ENCODE data around the gene NLRP7.

DNA sequence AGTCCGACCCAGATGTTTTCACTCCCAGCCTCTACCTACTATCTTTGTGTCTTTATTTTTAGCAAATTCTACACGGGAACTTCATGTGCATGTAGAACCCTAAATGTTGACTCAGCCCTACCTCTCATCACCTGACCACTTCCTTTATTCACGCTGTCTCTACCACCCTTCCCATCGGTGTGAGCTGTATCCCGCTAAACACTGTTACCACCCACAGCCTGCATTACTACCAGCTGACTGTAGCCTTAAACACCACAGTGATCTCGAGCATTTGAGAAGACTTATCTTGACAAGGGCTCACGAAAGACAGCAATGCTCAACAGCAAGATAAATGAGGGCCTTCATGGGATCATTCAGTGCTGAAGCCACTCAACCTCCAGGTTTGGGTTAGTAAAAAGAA lies 26.2 kb downstream of the NLRP7 start:
- TF ChIP-seq, protein P1, sequence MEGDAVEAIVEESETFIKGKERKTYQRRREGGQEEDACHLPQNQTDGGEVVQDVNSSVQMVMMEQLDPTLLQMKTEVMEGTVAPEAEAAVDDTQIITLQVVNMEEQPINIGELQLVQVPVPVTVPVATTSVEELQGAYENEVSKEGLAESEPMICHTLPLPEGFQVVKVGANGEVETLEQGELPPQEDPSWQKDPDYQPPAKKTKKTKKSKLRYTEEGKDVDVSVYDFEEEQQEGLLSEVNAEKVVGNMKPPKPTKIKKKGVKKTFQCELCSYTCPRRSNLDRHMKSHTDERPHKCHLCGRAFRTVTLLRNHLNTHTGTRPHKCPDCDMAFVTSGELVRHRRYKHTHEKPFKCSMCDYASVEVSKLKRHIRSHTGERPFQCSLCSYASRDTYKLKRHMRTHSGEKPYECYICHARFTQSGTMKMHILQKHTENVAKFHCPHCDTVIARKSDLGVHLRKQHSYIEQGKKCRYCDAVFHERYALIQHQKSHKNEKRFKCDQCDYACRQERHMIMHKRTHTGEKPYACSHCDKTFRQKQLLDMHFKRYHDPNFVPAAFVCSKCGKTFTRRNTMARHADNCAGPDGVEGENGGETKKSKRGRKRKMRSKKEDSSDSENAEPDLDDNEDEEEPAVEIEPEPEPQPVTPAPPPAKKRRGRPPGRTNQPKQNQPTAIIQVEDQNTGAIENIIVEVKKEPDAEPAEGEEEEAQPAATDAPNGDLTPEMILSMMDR (IDR thresholded peaks at IDR 0.05; ENCODE audit: extremely low read depth in 1 of 2, insufficient read depth in 1 of 2, low read depth in 1 of 2, low read length in 2 of 2): no peak
- TF ChIP-seq EZH2 (IDR thresholded peaks at IDR 0.05; ENCODE audit: borderline replicate concordance, low read depth, low read length, severe bottlenecking): no peak
- no peak for TF ChIP-seq POLR2A (IDR thresholded peaks at IDR 0.05; ENCODE audit: low read depth, low read length)
- TF ChIP-seq JUN (IDR thresholded peaks at IDR 0.05; ENCODE audit: borderline replicate concordance, insufficient read depth, insufficient read length, low read depth): no peak
- no peak for TF ChIP-seq POLR2AphosphoS5 (IDR thresholded peaks at IDR 0.05; ENCODE audit: insufficient read depth, low read depth, low read length)
- TF ChIP-seq, protein P2, sequence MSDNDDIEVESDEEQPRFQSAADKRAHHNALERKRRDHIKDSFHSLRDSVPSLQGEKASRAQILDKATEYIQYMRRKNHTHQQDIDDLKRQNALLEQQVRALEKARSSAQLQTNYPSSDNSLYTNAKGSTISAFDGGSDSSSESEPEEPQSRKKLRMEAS (IDR thresholded peaks at IDR 0.05; ENCODE audit: insufficient read depth, insufficient read length): no peak
- no peak for TF ChIP-seq MYC (IDR thresholded peaks at IDR 0.05; ENCODE audit: low read depth, low read length)
- TF ChIP-seq FOS (IDR thresholded peaks at IDR 0.05; ENCODE audit: borderline replicate concordance, insufficient read depth, low read length): no peak
- TF ChIP-seq GATA2 (IDR thresholded peaks at IDR 0.05; ENCODE audit: insufficient read depth, insufficient read length, low read depth, low read length): no peak
